Measurements from ENCODE around the gene ZMYND15.

The ZMYND15 gene

DNA sequence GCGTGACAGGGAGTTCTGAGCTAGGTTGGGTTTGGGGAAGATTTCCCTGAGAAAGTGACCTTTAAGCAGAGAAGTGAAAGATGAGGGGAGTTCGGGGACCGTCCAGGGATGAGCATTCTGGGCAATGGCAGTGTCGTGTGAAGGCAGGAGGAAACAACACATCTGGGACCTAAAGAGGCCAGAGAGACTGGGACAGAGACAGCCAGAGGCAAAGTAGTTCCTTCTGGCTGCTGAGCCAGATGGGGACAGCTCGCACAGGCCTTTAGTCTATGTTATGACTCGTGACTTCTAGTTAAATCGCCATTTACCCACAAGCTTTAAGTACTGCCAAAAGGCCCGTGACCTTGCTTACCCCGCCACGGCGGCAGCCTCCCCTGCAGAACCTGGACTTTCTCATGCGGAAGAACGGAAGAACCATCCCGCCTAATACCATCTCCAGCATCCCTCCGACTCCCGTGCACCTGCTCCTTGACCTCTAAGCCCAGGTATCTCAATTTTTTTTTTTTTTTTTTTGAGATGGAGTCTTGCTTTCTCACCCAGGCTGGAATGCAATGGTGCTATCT, 16.9 kb upstream of the ZMYND15 start:
- no peak overlapping the region for H3K4me3 ChIP-seq (ENCODE audit: control insufficient read depth, low read depth, low read length)
- TF ChIP-seq, protein P1, sequence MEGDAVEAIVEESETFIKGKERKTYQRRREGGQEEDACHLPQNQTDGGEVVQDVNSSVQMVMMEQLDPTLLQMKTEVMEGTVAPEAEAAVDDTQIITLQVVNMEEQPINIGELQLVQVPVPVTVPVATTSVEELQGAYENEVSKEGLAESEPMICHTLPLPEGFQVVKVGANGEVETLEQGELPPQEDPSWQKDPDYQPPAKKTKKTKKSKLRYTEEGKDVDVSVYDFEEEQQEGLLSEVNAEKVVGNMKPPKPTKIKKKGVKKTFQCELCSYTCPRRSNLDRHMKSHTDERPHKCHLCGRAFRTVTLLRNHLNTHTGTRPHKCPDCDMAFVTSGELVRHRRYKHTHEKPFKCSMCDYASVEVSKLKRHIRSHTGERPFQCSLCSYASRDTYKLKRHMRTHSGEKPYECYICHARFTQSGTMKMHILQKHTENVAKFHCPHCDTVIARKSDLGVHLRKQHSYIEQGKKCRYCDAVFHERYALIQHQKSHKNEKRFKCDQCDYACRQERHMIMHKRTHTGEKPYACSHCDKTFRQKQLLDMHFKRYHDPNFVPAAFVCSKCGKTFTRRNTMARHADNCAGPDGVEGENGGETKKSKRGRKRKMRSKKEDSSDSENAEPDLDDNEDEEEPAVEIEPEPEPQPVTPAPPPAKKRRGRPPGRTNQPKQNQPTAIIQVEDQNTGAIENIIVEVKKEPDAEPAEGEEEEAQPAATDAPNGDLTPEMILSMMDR (conservative IDR thresholded peaks at IDR 0.05; ENCODE audit: control insufficient read depth, insufficient read depth, low read depth, low read length), result no peak
- DNase-seq (ENCODE audit: low read depth), result no peak

- no peak for DNase-seq (ENCODE audit: low read depth)
These were observed 15.0 kb upstream of the ZMYND15 start for GRCh38 chr17:4724650-4725049.

DNA sequence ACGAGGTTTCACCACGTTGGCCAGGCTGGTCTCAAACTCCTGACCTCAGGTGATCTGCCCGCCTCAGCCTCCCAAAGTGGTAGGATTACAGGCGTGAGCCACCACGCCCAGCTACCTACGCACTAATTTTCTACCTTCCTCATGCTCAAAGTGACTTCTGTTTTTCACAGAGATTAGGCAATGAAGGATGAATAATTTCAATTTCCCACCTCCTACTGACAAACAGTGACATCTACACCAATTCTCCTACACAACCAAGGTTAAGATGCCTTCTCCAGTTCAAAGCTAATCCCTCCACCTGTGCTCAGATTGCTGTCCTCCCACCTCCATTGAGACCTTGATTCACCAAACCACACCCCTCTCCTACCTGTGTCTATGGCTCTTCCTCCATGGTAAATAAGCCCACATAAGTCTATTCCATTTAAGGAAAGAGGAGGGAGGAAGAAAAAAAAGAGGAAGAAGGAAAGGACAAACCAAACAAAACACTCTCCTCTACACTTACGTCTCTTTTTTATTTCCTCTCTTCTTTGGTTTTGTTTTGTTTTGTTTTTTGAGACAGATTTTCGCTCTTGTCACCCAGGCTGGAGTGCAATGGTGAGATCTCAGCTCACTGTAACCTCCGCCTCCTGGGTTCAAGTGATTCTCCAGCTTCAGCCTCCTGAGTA, 13.9 kb upstream of the ZMYND15 start:
- H3K4me3 ChIP-seq (ENCODE audit: control insufficient read depth, low read depth, low read length), result no peak overlapping the region
- TF ChIP-seq, protein P1 (conservative IDR thresholded peaks at IDR 0.05; ENCODE audit: control insufficient read depth, insufficient read depth, low read depth, low read length), result no peak
- no peak for DNase-seq (ENCODE audit: low read depth)

More at GRCh38 chr17:4724650-4725049, 15.0 kb upstream of the ZMYND15 start:
- TF ChIP-seq, protein P1 (conservative IDR thresholded peaks at IDR 0.05; ENCODE audit: control insufficient read depth, insufficient read depth, low read depth, low read length), result no peak
- no peak overlapping the region for H3K4me3 ChIP-seq (ENCODE audit: control insufficient read depth, low read depth, low read length)

DNA sequence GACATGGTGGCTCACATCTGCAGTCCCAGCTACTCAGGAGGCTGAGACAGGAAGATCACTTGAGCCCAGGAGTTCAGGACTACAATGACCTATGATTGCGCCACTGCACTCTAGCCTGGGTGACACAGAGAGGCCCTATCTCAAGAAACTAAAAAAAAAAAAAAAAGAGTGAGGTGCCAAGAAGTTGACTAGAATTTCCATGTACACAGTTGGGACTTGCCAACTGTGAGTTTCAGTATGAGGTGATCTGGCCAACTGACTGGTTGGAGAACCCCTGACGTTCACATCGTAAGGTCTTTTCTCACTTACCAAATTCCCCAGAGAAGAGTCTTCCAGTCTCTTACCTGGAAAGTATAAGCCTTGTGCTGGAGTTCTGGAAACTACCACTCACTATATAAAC, 11.5 kb upstream of the ZMYND15 start:
- no peak for DNase-seq (ENCODE audit: low read depth)
- H3K4me3 ChIP-seq (ENCODE audit: control insufficient read depth, low read depth, low read length), result no peak overlapping the region
- TF ChIP-seq, protein P1 (conservative IDR thresholded peaks at IDR 0.05; ENCODE audit: control insufficient read depth, insufficient read depth, low read depth, low read length), result no peak

DNA sequence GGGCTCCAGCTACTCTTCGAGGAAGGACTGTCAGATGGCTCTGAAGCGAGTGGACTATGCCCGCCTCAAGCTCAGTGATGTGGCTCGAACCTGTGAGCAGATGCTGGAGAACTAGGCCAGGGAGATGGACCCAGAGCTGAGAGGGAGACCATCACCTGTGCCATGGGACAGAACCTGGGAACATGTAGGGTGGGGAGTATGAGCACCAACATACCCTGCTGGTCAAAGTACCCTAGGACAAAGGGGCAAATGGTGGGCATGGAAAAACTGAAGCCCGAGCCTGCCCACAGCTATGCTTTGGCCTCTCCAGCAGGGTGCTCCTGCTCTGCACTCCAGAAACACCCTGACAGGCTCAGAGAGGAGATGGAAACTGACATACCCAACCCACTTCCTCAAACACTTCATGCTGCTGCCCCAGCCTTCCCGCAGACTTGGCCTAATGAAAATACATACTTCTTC, 6.5 kb upstream of the ZMYND15 start:
- DNase-seq (ENCODE audit: low read depth), result no peak
- TF ChIP-seq, protein P1 (conservative IDR thresholded peaks at IDR 0.05; ENCODE audit: control insufficient read depth, insufficient read depth, low read depth, low read length), result no peak

GRCh38 chr17:4734857-4735475, 4.7 kb upstream of the ZMYND15 start:
- TF ChIP-seq, protein P1 (conservative IDR thresholded peaks at IDR 0.05; ENCODE audit: control insufficient read depth, insufficient read depth, low read depth, low read length), result no peak
- no peak for DNase-seq (ENCODE audit: low read depth)
- H3K4me3 ChIP-seq (ENCODE audit: control insufficient read depth, low read depth, low read length), result no peak overlapping the region

More for the DNA sequence above, 6.5 kb upstream of the ZMYND15 start:
- no peak overlapping the region for H3K4me3 ChIP-seq (ENCODE audit: control insufficient read depth, low read depth, low read length)
